ENCODE measurements around the gene CDH13.

GRCh38 chr16:82651921-82652601 lies 25.3 kb downstream of the CDH13 start:
- TF ChIP-seq, protein P1, sequence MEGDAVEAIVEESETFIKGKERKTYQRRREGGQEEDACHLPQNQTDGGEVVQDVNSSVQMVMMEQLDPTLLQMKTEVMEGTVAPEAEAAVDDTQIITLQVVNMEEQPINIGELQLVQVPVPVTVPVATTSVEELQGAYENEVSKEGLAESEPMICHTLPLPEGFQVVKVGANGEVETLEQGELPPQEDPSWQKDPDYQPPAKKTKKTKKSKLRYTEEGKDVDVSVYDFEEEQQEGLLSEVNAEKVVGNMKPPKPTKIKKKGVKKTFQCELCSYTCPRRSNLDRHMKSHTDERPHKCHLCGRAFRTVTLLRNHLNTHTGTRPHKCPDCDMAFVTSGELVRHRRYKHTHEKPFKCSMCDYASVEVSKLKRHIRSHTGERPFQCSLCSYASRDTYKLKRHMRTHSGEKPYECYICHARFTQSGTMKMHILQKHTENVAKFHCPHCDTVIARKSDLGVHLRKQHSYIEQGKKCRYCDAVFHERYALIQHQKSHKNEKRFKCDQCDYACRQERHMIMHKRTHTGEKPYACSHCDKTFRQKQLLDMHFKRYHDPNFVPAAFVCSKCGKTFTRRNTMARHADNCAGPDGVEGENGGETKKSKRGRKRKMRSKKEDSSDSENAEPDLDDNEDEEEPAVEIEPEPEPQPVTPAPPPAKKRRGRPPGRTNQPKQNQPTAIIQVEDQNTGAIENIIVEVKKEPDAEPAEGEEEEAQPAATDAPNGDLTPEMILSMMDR (conservative IDR thresholded peaks at IDR 0.05): no peak
- TF ChIP-seq ZFX (IDR thresholded peaks at IDR 0.05): no peak
